Hypothalamus (tissue), 51 donors: Measurements from ENCODE around the gene ABHD16B.

ENCODE experiments used
- DNase-seq, 51 donors: peaks; one replicate each; lab custom pipeline; 2025; lab: John Stamatoyannopoulos, UW

The ABHD16B gene

GRCh38 chr20:63892402-63892801 lies 31.1 kb downstream of the ABHD16B start:
- DNase-seq: no peak

GRCh38 chr20:63893999-63894357 lies 32.7 kb downstream of the ABHD16B start:
- DNase-seq: peak in 1 of 51 donors; percentile 55

GRCh38 chr20:63894358-63895201 lies 33.3 kb downstream of the ABHD16B start, which contains the start of gene DNAJC5:
Gene DNAJC5, plus strand, starts transcription at chr20:63895126. Its CDS starts 33,220 bp downstream, at chr20:63928346.
- DNase-seq: peak; percentile 11 to 97 (median 91)

- no peak for DNase-seq
Measured at GRCh38 chr20:63895202-63895951, 34.1 kb downstream of the ABHD16B start.

GRCh38 chr20:63895952-63896263 lies 34.6 kb downstream of the ABHD16B start:
- DNase-seq: peak in 1 of 51 donors; percentile 39

GRCh38 chr20:63896264-63897105 lies 35.2 kb downstream of the ABHD16B start:
- DNase-seq: peak in 28 of 51 donors; percentile 5 to 66 (median 26)

- DNase-seq: no peak
Measured at GRCh38 chr20:63897978-63898561, 36.8 kb downstream of the ABHD16B start.

GRCh38 chr20:63898882-63899558 lies 37.7 kb downstream of the ABHD16B start:
- DNase-seq: peak in 2 of 51 donors; percentile 1 to 10

- DNase-seq: no peak
Measured at GRCh38 chr20:63900413-63900812, 39.1 kb downstream of the ABHD16B start.

- DNase-seq: no peak
Measured at GRCh38 chr20:63903796-63904561, 42.7 kb downstream of the ABHD16B start.

- no peak for DNase-seq
Measured at GRCh38 chr20:63908008-63908682, 46.8 kb downstream of the ABHD16B start.

GRCh38 chr20:63911176-63911575 lies 49.9 kb downstream of the ABHD16B start:
- DNase-seq: peak in 34 of 51 donors; percentile 3 to 71 (median 36)
